HUES6 (cell line): ENCODE data around the gene BRF1.

Experiments
- H3K27ac ChIP-seq: 2 replicates; pipeline ENCODE4 v1.7.0; 2013; ENCODE audit warnings: low read depth, mild to moderate bottlenecking, low read length, inconsistent platforms
- H3K27me3 ChIP-seq: 2 replicates; pipeline ENCODE4 v1.6.1; 2013; ENCODE audit warnings: low read length; ENCODE audit not compliant: control insufficient read depth, insufficient read depth
- H3K36me3 ChIP-seq: 2 replicates; pipeline ENCODE4 v1.6.1; 2013; ENCODE audit warnings: low read length; ENCODE audit not compliant: control insufficient read depth, insufficient read depth
- H3K4me1 ChIP-seq: 2 replicates; pipeline ENCODE4 v1.6.1; 2013; ENCODE audit warnings: low read length; ENCODE audit not compliant: control insufficient read depth, insufficient read depth
- H3K4me3 ChIP-seq: 2 replicates; pipeline ENCODE4 v1.5.1; 2013; ENCODE audit warnings: low read depth, low read length
- H3K9ac ChIP-seq: one replicate; pipeline ENCODE4 v1.6.1; 2013; ENCODE audit warnings: mild to moderate bottlenecking, low read length
- H3K9me3 ChIP-seq: 2 replicates; pipeline ENCODE4 v1.6.1; 2013; ENCODE audit warnings: low read depth, low read length; ENCODE audit not compliant: control insufficient read depth, insufficient read depth

The BRF1 gene

GRCh38 chr14:105314287-105315200 lies 13.7 kb upstream of the BRF1 start, which contains the start of gene PACS2:
Gene PACS2 (plus strand): TSS chr14:105314748. CDS start chr14:105314919, 171 bp downstream.
- Histone ChIP-seq H3K9ac (peak within 1 kb of the TSS; percentile 47), H3K36me3 (no peaks in the 10 kb centered on the region), H3K27ac (peak within 1 kb of the TSS; percentile 11; the same call in 1 of the 2 replicates), H3K27me3 (peaks cover 13% of the 10 kb centered on the region; the same call in 1 of the 2 replicates), H3K4me3 (peak within 1 kb of the TSS; percentile 95), H3K9me3 (0 out of 2 replicates have a peak, but pooled peaks cover under 1% of the 10 kb centered on the region), H3K4me1 (peaks cover 27% of the 10 kb centered on the region)

GRCh38 chr14:105313381-105314286 lies 12.8 kb upstream of the BRF1 start:
- Histone ChIP-seq H3K4me1 (peaks cover 27% of the 10 kb centered on the region), H3K27me3 (peaks cover 13% of the 10 kb centered on the region; the same call in 1 of the 2 replicates), H3K4me3 (peak overlapping the region; percentile 63), H3K27ac (peak overlapping the region; percentile 11; the same call in 1 of the 2 replicates), H3K36me3 (no peaks in the 10 kb centered on the region), H3K9ac (peak overlapping the region; percentile 34), H3K9me3 (no peaks in the 10 kb centered on the region)

- Histone ChIP-seq H3K27me3 (peaks cover 13% of the 10 kb centered on the region; the same call in 1 of the 2 replicates), H3K4me3 (no peak overlapping the region), H3K9me3 (no peaks in the 10 kb centered on the region), H3K27ac (no peak overlapping the region), H3K4me1 (peaks cover 27% of the 10 kb centered on the region), H3K9ac (no peak overlapping the region), H3K36me3 (no peaks in the 10 kb centered on the region)
These were observed 12.2 kb upstream of the BRF1 start for GRCh38 chr14:105312973-105313372.

- no peaks in the 10 kb centered on the region for H3K36me3 ChIP-seq
- no peak overlapping the region for H3K4me3 ChIP-seq
- no peak overlapping the region for H3K27ac ChIP-seq
- peaks cover 13% of the 10 kb centered on the region; the same call in 1 of the 2 replicates for H3K27me3 ChIP-seq
- H3K4me1 ChIP-seq: peaks cover 37% of the 10 kb centered on the region
- no peaks in the 10 kb centered on the region for H3K9me3 ChIP-seq
- H3K9ac ChIP-seq: no peak overlapping the region
These were observed 11.0 kb upstream of the BRF1 start for GRCh38 chr14:105311838-105312237.

- no peak overlapping the region for H3K4me3 ChIP-seq
- H3K27me3 ChIP-seq: 0 out of 2 replicates have a peak, but pooled peaks cover 2% of the 10 kb centered on the region
- no peaks in the 10 kb centered on the region for H3K9me3 ChIP-seq
- H3K4me1 ChIP-seq: peaks cover 35% of the 10 kb centered on the region
- no peaks in the 10 kb centered on the region for H3K36me3 ChIP-seq
- H3K27ac ChIP-seq: no peak overlapping the region
- no peak overlapping the region for H3K9ac ChIP-seq
These were observed 8.6 kb upstream of the BRF1 start for GRCh38 chr14:105309371-105309770.

GRCh38 chr14:105307052-105307727 lies 6.4 kb upstream of the BRF1 start:
- Histone ChIP-seq H3K36me3 (no peaks in the 10 kb centered on the region), H3K27me3 (no peaks in the 10 kb centered on the region), H3K9ac (no peak overlapping the region), H3K27ac (no peak overlapping the region), H3K4me3 (no peak overlapping the region), H3K4me1 (peaks cover 27% of the 10 kb centered on the region), H3K9me3 (no peaks in the 10 kb centered on the region)

- Histone ChIP-seq H3K4me3 (no peak overlapping the region), H3K27ac (no peak overlapping the region), H3K27me3 (no peaks in the 10 kb centered on the region), H3K36me3 (no peaks in the 10 kb centered on the region), H3K9me3 (no peaks in the 10 kb centered on the region), H3K4me1 (peaks cover 20% of the 10 kb centered on the region), H3K9ac (no peak overlapping the region)
These were observed 5.0 kb upstream of the BRF1 start for GRCh38 chr14:105305791-105306190.

- Histone ChIP-seq H3K4me1 (peaks cover 20% of the 10 kb centered on the region), H3K9me3 (no peaks in the 10 kb centered on the region), H3K27me3 (0 out of 2 replicates have a peak, but pooled peaks cover under 1% of the 10 kb centered on the region), H3K9ac (no peak overlapping the region), H3K36me3 (no peaks in the 10 kb centered on the region; the same call in 1 of the 2 replicates), H3K4me3 (no peak overlapping the region), H3K27ac (no peak overlapping the region)
These were observed 4.5 kb upstream of the BRF1 start for GRCh38 chr14:105305345-105305744.

GRCh38 chr14:105304565-105304964 lies 3.8 kb upstream of the BRF1 start:
- H3K27me3 ChIP-seq: peaks cover 8% of the 10 kb centered on the region; the same call in 1 of the 2 replicates
- H3K27ac ChIP-seq: no peak overlapping the region

GRCh38 chr14:105303949-105304348 lies 3.1 kb upstream of the BRF1 start:
- Histone ChIP-seq H3K27me3 (peaks cover 10% of the 10 kb centered on the region; the same call in 1 of the 2 replicates), H3K4me1 (peaks cover 20% of the 10 kb centered on the region), H3K4me3 (no peak overlapping the region), H3K9ac (no peak overlapping the region), H3K27ac (no peak overlapping the region), H3K9me3 (no peaks in the 10 kb centered on the region), H3K36me3 (no peaks in the 10 kb centered on the region; the same call in 1 of the 2 replicates)

More at GRCh38 chr14:105304565-105304964, 3.8 kb upstream of the BRF1 start:
- H3K4me1 ChIP-seq: peaks cover 20% of the 10 kb centered on the region
- H3K4me3 ChIP-seq: no peak overlapping the region
- H3K9me3 ChIP-seq: no peaks in the 10 kb centered on the region
- H3K9ac ChIP-seq: no peak overlapping the region
- H3K36me3 ChIP-seq: no peaks in the 10 kb centered on the region; the same call in 1 of the 2 replicates
